Stimulated activated CD4-positive, alpha-beta T cell treated with anti-CD3 and anti-CD28 coated beads, Interleukin-2, amount 100 ng/mL, for 48 hours (primary cell): ENCODE data around the gene GSE1.

Source experiments
- DNase-seq, 2 donors: peaks; one replicate each; pipeline ENCODE4 v3.0.0-alpha.2; 2020

GSE1 gene

DNA sequence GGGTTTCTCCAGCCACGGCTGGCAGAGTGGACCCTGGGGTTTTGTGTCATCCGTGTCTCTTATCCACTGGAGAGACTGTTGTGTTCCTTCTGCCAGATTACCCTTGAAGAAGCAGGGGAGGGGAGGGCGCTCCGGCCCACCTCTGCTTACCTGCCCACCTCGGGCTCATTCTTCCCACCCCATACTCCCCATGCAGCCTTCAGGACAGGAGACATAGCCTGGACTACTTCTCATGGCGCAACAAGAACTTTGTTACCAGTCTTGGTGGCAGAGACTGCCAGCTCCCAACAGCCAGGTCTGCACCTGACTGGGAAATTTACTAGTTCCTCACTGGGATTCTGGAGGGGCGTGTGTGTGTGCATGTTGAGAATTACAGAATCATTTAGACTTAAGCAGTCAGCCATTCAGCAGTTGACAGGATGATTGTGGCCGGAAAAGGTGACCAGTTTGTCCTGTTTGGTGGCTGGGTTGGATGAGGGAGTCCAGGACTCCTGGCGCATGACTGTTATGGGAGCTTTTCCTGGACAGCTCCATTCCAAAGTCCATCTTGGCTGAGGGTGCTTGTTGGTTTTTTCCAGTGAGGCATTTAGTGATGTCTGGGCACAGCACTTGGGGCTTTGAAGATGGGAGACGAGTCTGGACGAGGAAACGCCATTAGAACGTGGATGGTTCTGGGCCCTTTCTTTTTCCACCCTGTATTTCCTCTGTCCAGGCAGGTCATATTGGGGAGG lies 8.7 kb downstream of the GSE1 start:
- DNase-seq: no peak

DNA sequence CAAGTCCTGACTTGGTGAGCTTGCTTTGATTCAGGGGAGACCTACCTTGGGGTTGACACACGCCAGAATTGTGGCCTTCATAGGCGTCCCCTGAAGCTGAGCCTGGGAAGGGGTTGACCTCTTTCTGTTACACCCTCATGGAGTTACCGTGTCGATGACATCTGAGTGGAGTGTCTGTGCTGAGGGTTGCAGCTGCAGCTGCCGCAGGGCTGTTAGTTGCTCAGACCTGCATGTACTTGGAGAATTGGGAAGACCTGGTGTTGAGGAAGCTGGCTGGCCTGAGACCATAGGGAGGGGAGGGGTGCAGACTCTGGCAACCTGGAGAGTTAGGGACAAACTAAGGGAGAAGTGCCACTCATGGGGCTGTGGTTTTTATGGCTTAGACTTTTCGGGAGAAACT lies 9.6 kb downstream of the GSE1 start:
- DNase-seq: no peak

DNA sequence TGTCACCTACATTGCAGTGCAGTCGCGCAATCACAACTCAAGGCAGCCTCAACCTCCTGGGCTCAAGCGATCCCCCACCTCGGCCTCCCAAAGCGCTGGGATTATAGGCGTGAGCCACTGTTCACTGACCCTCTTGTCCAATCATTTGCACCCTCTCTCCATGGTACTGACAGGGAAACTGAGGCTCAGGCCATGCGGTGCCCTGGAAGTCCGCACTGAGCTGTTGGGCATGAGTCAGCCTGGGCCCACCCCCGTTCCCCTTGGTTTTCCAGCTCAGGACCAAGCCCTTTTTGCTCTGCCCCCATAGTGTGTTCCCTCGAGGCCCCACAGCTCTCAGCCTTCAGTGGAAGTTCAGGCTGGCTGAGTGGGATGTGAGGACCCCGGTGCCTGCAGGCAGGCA lies 10.1 kb downstream of the GSE1 start:
- no peak for DNase-seq

DNA sequence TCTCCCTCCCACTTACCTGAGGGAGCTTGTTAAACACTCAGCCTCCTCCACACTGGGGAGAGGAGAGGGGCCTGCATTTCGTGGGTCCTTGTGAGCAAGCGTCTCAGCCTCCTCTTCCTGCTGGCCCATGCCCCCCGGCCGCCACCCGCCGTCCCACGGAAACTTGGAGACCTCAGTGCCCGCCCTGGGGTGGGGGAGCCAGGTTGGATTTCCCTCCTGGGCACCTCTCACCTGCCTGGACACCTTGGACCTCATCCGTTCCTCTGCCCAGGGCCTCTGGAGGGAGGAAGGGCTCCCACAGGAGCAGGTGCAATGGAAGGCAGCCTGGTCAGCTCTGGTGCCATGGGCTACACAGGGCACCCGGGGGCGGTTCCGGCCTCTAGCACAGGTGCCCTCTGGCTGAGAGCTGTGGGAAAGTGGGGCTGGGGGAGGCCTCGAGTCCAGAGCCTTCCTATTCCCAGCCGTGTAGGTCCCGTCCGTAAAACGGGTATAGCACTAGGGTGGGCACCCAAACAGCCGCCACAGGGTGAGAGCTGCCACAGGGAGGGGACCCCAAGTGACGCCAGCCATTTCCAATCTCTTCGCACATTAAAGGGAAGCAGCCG lies 11.0 kb downstream of the GSE1 start:
- DNase-seq: no peak

DNA sequence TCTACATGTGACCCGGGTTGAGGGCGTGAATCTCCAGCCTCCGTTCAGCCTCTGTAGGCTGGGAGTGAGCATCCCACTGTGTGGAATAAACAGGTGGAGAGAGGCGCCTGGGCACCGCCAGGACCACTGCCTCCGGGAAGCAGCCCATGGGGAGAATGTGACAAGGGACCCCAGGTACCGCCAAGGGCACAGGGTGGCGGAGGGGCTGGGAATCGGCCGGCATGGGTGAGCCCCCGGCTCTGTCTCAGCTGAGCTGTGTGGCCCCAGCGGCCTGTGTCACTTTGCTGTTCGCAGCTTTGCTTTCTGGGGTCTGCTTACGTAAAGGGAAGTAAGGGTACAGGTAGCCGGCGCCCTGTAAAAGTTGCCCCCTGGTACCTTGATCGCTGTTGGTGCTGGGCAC lies 11.5 kb downstream of the GSE1 start:
- no peak for DNase-seq

DNA sequence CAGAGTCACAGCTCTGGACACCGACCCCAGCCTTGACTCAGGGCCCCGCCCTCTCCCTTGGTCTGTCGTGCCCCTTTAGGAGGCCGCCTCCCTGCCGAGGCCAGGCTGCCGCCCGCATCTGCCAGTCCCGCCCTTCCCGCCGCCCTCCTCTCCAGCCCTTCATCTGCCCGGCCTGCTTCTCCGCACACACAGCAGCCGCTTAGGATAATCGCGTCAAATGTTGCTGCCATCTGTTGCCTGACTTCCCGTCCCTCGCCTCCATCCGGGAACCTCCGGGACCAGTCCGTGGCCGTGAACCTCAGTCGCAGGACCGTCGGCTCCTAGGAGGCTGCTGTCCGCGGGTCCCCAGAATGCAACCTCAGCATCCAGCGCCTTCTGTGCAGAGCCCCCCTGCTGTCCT lies 11.9 kb downstream of the GSE1 start:
- no peak for DNase-seq

DNA sequence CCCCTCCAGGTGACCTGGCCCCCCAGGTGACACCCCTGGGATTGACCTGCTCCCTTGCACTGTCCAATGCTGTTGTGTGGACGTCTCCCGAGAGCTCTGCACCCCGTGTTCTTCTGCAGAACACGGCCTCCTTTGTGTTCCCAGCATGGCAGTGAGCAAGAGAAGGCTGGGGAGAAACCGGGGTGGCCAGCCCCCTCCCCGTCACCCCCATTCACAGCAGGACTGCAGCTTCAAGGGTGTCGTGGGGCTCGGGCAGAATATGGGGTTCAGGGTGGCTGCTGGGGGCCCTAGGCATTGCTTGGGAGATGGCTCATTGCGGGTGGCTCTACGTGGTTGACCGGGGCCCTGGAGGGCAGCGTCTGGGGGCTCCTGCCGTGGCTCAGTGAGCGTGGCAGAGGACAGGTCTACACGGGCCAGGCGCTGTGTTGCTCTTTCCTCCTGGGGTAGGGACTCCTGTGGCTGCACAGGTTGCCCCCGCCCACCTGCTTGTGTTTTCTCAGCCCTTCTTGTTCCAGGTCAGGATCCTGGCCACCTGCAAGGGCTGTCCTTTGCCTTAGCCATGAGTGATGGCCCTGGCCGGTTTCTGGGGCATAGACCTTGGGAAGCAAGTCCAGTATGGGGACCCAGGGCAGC lies 12.5 kb downstream of the GSE1 start:
- DNase-seq: no peak

DNA sequence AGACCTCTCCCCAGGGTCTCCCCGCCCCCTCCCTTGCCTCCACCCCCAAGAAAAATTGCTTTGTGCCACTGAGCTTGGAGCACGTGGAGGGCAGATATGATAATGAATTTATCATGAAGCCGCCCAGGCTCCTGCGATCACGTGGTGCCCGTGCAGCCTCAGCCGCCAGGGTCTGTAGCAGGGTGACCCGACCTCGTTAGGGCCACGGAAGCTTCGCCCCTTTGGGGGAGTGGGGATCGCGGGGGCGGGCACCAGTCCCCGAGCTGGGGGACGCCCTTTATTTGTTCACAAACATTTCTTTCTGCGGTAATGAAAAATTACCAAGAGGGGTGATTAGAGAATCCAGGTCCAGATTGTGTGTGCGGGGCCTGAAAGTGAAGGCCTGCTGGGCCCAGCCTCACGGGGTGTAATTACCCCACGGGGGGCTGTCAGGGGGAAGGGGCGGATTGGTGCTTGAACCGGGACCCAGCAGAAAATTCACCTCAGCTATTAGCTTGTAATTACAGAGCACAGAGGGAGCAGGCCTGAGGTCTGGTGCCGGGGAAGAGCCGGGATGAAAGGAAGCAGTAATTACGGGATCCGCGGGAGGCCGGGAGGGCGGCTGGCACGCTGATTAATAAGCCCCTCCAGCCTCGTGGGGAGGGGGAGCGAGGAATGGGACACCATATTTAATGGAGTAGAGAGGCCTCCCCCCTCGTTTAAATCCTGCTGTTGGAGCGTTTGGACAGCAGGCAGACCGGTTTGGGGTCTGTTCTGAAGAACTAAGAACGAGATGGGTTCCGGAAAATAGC lies 13.3 kb downstream of the GSE1 start:
- DNase-seq: no peak

DNA sequence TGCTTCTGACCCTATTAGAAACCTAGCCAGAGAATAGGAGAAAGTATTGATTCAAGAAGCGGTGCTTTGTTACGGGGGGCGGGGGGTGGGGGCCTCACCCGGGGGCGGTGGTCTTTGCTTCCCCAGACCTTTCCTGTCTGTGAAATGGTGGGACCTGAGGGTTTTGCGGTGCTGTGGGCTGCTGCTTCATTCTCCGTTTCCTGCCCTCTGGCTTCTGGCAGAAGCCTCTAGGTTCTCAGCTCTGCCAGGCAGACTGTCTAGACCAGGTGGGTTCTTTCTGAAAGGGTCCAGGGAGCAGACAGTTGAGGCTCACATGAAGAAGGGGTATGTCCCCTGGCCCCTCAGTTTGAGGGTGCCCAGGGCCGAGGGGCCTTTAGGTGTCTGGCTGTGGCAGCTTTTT lies 14.0 kb downstream of the GSE1 start:
- no peak for DNase-seq

DNA sequence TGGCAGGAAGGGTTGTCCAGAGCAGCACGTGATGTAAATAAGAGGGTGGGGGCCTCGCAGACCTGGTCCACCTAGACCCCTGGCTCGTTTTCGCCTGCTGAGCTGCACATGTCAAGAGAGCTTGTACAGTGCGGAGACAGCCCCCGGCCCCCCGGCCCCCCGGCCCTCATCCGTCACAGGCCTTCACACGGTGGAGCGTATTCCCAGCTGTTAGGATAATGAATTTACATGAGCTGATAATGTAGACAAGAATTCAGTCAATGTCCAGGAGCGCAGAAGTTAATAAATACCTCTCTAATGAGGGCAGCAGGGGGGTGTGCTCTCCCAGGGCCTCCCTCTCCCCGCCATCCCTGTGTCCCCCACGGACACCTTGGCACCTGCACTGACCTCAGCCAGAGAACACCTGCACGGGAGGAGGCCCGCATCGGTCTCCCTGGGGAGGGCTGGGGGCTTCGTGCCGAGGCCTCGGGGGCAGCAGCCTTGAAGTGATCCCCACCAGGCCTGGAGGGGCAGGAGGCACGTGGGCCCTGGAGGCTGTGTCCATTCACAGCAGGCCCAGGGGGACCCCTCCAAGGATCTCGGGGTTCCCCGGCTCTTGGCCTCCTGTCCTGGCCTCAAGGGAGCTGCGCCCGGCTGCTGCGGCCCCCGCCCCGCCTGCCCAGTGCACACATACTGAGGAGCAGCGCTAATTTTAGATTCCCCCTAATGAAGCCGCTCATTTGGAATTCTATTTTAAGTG lies 14.6 kb downstream of the GSE1 start:
- no peak for DNase-seq

DNA sequence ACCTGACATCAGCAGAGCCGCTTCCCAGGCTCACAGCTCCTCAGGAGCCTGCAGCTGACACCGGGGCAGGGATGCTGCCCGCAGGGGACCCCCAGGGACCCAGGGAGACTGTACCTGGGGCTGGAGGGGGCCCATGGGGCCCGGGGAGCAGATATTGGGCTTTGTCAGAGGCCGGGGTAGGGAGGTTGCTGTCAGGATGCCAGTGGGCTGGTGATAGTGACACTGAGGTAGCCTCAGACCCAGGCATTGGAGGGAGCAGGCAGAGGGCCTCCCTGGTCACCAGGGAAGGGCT lies 15.1 kb downstream of the GSE1 start:
- DNase-seq: no peak

DNA sequence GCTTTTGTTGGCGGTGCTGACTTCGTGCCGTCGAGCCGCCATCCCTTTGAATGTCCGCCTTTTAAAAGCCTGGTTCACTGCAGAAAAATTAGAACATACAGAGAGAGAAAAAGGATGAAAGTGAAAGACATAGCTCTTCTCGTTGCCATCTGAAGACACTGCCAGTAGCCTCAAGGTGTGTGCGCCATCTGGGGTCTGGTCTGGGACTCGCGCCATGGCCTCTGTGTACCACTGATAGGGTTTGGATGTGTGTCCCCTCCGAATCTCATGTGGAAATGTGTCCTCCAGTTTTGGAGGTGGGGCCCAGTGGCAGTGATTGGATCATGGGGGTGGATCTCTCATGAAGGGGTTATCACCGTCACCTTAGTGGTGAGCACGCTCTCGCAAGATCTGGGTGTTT lies 15.5 kb downstream of the GSE1 start:
- DNase-seq: no peak

DNA sequence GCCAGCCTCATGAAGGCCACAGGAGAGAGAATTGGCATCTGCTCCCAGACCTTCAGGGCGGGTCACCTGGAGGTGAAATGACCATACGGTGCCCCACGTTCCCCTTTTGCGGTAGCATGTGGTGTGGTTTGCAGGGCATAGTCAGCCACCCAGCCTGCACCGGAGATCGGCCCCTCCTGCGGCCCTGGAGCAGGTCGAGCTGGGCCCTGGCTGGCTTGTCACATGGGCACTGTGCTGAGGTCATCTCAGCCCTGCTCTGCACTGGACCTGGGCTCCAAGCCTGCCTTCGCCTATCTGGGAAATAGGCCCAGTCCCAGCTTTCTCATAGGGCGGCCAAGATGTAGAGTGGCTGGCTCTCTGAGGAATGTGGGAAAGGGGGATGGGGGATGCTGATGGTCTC lies 16.2 kb downstream of the GSE1 start:
- no peak for DNase-seq

DNA sequence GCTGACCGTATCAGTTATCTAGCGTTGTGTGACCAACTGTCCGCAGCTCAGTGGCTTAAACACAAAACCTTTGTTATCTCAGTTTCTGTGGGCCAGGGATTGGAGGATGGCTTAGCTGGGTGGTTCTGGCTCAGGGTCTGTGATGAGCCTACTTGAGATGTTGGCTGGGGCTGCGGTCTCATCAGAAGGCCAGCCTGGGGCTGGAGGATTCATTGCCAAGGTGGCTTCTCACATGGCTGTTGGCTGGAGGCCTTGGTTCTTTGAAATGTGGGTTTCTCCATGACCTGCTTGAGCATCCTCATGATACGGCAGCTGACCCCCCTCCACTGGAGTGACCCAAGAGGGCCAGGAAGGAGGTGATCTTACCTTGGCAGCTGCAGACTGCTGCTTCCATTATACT lies 16.7 kb downstream of the GSE1 start:
- DNase-seq: no peak

DNA sequence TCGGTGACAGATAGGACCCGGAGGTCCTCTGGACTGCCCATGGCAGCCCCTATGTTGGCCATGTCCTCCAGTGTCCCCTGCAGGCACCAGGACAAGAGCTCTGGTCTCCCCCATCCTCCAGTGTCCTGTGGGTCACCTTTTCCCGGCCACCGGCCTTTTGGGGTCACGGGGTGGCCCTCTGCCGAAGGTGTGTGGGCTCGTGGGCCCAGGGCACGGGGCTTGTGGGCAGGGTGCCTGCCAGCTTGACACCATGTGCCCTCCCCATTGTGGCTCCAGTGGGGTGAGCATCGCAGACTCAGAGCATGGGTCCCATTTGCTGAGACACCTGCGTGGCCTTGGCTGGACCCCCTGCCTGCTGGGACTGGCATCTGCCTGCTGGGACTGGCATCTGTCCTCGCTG lies 18.1 kb downstream of the GSE1 start:
- DNase-seq: no peak

DNA sequence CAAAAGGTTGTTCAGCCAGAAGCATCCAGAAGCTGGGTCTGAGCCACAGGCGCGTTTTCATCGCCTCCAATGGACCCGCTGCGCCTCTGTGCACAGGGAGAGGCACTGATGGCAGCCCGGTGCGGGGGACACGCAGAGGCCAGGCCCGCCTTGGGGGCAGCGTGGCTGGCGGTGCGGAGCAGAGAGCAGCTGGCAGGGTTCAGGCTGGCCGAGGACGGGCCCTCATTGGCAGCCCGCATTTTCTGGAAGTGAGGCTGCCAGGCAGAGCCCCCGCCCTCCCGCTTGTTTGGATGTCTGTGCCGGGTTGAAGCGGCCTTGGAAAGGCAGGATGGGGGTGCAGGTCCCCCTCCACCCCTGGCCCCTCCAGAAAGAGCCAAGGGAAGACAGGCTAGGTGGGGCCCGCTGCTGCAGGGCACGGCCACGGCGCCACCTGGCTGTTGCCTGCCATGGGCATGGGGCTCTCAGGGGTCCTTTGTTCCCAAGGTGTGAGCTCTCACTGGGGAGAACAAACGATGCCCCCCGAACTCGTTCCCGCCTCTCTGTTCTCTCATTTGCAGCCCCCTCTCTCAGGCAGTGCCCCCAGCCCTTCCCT lies 18.8 kb downstream of the GSE1 start:
- DNase-seq: no peak

DNA sequence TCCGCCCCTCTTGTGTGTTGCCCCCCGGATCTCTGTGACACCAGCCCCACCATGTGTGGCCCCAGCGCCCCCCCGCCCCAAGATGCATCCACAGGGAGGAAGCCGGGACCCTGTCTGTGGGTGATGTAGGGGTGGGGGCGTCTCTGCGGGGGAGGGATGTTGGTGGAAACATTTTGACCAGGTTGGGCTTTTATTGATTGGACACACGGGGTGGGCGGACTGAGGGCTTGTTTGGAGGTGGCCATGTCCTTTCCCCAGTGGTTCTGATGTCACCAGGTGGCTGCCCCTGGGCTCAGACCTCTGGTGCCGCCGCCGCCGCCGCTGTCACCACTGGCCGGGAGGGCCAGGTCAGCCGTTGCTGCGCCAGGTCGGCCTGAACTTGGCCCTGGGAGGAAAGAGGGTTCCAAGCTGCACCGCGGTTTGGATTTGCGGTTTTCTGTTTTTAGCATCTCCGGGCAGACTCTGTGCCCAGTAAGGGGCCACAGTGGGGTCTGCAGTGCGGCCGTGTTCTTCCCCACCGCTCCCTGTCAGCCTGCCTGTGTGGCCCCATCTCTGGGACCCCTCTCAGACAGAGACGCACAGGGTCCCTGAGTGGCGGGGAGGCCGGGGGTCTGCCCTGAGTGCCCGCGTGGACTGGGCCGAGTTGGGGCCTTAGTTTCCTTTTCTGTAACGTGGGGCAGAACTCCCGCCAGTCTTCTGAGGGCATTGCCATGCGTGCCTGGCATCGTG lies 19.8 kb downstream of the GSE1 start:
- DNase-seq: no peak

DNA sequence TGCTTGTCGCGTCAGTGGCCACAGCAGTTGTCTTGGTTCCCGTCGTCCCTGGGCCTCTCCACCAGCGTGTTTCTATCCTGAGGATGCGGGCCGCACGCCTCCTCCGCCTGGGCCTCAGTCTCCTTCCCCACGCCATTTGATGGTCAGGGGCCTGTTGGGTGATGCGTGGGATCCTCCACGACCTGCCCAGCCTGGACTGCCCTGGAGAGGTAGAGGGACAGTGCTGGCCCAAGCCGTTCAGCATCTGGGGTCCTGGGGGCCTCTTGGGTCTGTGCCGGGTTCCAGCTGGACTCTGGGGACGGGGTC lies 20.3 kb downstream of the GSE1 start:
- DNase-seq: no peak

DNA sequence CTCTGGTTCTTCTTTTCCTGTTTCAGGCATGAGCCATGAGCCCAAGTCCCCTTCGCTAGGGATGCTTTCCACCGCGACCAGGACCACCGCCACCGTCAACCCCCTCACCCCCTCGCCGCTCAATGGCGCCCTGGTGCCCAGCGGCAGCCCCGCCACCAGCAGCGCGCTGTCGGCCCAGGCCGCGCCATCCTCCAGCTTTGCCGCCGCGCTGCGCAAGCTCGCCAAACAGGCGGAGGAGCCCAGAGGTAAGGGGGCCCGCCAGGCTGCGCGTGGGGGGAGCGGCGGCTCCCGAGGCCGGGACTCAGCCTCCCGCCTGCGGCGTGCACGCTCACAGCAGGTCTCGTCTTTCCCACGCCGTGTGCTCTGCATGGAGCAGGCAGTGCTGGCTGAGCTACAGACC lies 20.8 kb downstream of the GSE1 start:
- DNase-seq: no peak

DNA sequence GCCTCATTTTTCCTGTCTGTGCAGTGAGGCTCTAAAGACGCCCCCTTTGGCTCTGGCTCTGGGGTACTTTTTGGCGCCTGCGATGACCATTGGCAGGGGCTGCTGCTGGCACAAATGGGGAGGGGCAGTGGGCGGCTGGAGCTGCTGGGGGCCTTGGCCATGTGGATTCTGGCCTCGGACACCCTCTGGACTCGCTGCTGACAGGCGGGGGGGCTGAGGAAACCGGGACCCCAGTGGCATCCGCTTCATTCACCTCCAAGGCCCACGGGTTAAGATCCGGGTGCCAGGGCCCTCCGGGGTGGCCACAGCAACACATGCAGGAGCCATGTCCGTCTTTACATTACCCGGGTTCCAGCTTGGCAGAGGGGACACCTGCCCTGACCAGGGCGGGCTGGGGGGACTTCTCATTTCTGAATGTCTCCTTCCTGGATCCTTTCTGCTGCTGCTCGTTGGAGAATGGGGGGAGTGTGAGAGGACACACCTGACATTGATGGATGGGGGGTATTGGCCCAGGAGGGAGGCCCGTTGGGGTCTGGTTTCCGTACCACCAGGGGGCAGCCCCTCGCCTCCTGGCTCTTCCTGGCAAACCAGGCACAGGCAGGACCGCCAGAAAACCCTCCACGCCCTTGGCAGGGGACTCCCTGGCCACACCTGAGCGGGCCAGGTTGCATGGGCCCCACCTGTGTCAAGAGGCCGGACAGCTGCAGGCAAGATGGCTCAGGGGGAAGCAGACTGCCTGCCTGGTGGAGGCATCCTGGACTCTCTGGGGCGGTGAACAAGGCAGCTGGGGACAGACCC lies 21.8 kb downstream of the GSE1 start:
- DNase-seq: no peak

DNA sequence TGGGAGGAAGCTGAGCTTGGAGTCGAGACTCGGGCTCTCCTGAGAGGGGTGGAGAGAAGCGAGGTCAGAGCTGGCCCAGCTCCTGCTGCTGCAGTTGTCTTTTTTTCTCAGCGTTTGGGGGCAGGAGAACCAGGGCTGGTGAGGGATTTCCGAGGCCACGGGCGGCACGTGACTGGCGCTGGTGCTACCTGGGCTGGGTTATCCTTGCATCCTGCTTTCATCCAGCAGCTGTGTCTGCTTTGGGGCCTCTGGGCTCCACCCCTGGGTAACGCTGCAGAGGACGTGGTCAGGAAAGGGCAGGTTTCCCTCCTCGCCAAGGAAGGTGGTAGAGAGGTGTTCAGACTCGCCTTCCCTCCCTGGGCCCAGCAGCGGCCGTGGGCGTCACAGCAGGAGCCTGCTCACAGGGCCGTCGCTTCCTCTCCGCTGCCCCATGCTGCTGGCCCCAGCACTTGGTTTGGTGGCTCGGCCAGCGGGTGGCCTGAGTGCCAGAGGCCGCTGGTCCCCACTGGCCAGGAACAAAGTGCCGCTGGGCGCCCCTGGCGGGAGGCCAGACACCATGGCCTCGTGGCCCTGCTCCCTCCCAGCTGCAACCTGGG lies 22.5 kb downstream of the GSE1 start:
- DNase-seq: no peak
